SK-N-SH treated with all-trans-retinoic acid at 6 μM for 48 hours (cell line): ENCODE results near the gene AHCY.

Experiments used
- ATAC-seq: fragments of 200-7000 bp; cut with Tn5 transposase; 3 replicates; pipeline ENCODE4 v1.9.1; 2020; ENCODE audit warnings: mild to moderate bottlenecking, moderate library complexity
- ARNTL ChIP-seq: fragments of 450-650 bp; formaldehyde crosslinking; IDR thresholded peaks from 2 replicates; pipeline ENCODE4 v1.5.0; 2020; ENCODE audit warnings: low read depth, mild to moderate bottlenecking, moderate library complexity, borderline replicate concordance
- CREB5 ChIP-seq: fragments of 250-450 bp; sonication (Bioruptor Pico); IDR thresholded peaks from 2 replicates; pipeline ENCODE4 v1.5.1; 2020; ENCODE audit warnings: low read depth, mild to moderate bottlenecking, moderate library complexity
- CSDC2 ChIP-seq: fragments of 250-450 bp; sonication (Bioruptor Pico); IDR thresholded peaks from 2 replicates; pipeline ENCODE4 v1.5.0; 2020; ENCODE audit warnings: mild to moderate bottlenecking, moderate library complexity
- CSRNP3 ChIP-seq: fragments of 250-450 bp; sonication (Bioruptor Pico); IDR thresholded peaks from 2 replicates; pipeline ENCODE4 v1.5.1; 2021; ENCODE audit warnings: mild to moderate bottlenecking, moderate library complexity
- GLIS3 ChIP-seq: fragments of 250-450 bp; sonication (Bioruptor Pico); IDR thresholded peaks from 2 replicates; pipeline ENCODE4 v1.5.0; 2020; ENCODE audit warnings: mild to moderate bottlenecking, moderate library complexity
- ISL1 ChIP-seq: fragments of 250-450 bp; sonication (Bioruptor Pico); IDR thresholded peaks from 2 replicates; pipeline ENCODE4 v2.1.2; 2022; ENCODE audit warnings: mild to moderate bottlenecking, moderate library complexity
- OSR1 ChIP-seq: fragments of 250-450 bp; sonication (Bioruptor Pico); IDR thresholded peaks from 2 replicates; pipeline ENCODE4 v1.8.0; 2022; ENCODE audit warnings: moderate library complexity, mild to moderate bottlenecking, inconsistent platforms
- PATZ1 ChIP-seq: fragments of 250-450 bp; sonication (Bioruptor Pico); IDR thresholded peaks from 2 replicates; pipeline ENCODE4 v1.8.0; 2020; ENCODE audit warnings: mild to moderate bottlenecking, moderate library complexity, borderline replicate concordance
- POU6F1 ChIP-seq: fragments of 250-450 bp; sonication (Bioruptor Pico); IDR thresholded peaks from 2 replicates; pipeline ENCODE4 v1.8.0; 2021; ENCODE audit warnings: low read depth, mild to moderate bottlenecking, moderate library complexity, borderline replicate concordance
- PPARA ChIP-seq: fragments of 250-450 bp; sonication (Bioruptor Pico); IDR thresholded peaks from 2 replicates; pipeline ENCODE4 v1.5.0; 2020; ENCODE audit warnings: mild to moderate bottlenecking, borderline replicate concordance
- RARB ChIP-seq: fragments of 250-450 bp; sonication (Bioruptor Pico); IDR thresholded peaks from 2 replicates; pipeline ENCODE4 v1.8.0; 2021; ENCODE audit warnings: mild to moderate bottlenecking, moderate library complexity
- SNAI2 ChIP-seq: fragments of 250-450 bp; sonication (Bioruptor Pico); IDR thresholded peaks from 2 replicates; pipeline ENCODE4 v1.5.0; 2020; ENCODE audit warnings: mild to moderate bottlenecking, moderate library complexity
- TCF4 ChIP-seq: fragments of 250-450 bp; sonication (Bioruptor Pico); IDR thresholded peaks from 2 replicates; pipeline ENCODE4 v1.8.0; 2021; ENCODE audit warnings: mild to moderate bottlenecking, moderate library complexity, borderline replicate concordance
- TOX ChIP-seq: fragments of 250-450 bp; sonication (Bioruptor Pico); IDR thresholded peaks from 2 replicates; pipeline ENCODE4 v1.8.0; 2021; ENCODE audit warnings: mild to moderate bottlenecking, moderate library complexity, borderline replicate concordance
- TSHZ2 ChIP-seq: fragments of 250-450 bp; sonication (Bioruptor Pico); IDR thresholded peaks from 2 replicates; pipeline ENCODE4 v1.5.0; 2020; ENCODE audit warnings: mild to moderate bottlenecking, moderate library complexity
- ZC3H10 ChIP-seq: fragments of 250-450 bp; sonication (Bioruptor Pico); IDR thresholded peaks from 2 replicates; pipeline ENCODE4 v1.5.1; 2021; ENCODE audit warnings: mild to moderate bottlenecking, moderate library complexity
- ZFP3 ChIP-seq: fragments of 250-450 bp; sonication (Bioruptor Pico); IDR thresholded peaks from 2 replicates; pipeline ENCODE4 v1.5.0; 2020; ENCODE audit warnings: mild to moderate bottlenecking, moderate library complexity
- ZFP30 ChIP-seq: fragments of 450-650 bp; formaldehyde crosslinking; IDR thresholded peaks from 2 replicates; pipeline ENCODE4 v1.5.0; 2022; ENCODE audit warnings: mild to moderate bottlenecking, moderate library complexity
- ZNF565 ChIP-seq: fragments of 450-650 bp; formaldehyde crosslinking; conservative IDR thresholded peaks from 2 replicates; pipeline ENCODE4 v1.5.0; 2020; ENCODE audit warnings: low read depth, mild to moderate bottlenecking, moderate library complexity
- ZNF70 ChIP-seq: fragments of 450-650 bp; formaldehyde crosslinking; IDR thresholded peaks from 2 replicates; pipeline ENCODE4 v1.5.0; 2020; ENCODE audit warnings: mild to moderate bottlenecking, moderate library complexity
- ZNF8 ChIP-seq: fragments of 450-650 bp; formaldehyde crosslinking; IDR thresholded peaks from 2 replicates; pipeline ENCODE4 v1.5.0; 2020; ENCODE audit warnings: mild to moderate bottlenecking, moderate library complexity

Gene AHCY

GRCh38 chr20:34302723-34303533, at the start of gene AHCY:
AHCY (minus strand) TSS chr20:34303355; CDS start chr20:34303270, 85 bp downstream.
- ATAC-seq, result peak; percentile 98
- TF ChIP-seq ARNTL (no peak), ZNF70 (CRISPR knock-in tag) (no peak), ZFP3 (CRISPR knock-in tag) (no peak), GLIS3 (no peak), TOX (CRISPR knock-in tag) (no peak), RARB (CRISPR knock-in tag) (no peak), SNAI2 (CRISPR knock-in tag) (no peak), CSRNP3 (no peak), ISL1 (CRISPR knock-in tag) (no peak), TSHZ2 (CRISPR knock-in tag) (no peak), CREB5 (no peak), CSDC2 (CRISPR knock-in tag) (no peak), ZFP30 (no peak), PATZ1 (CRISPR knock-in tag) (no peak)

GRCh38 chr20:34350095-34350494, 46.9 kb upstream of the AHCY start:
- no peak for TF ChIP-seq SNAI2 (CRISPR knock-in tag)
- TF ChIP-seq TCF4 (CRISPR knock-in tag), result no peak
- no peak for TF ChIP-seq ZNF70 (CRISPR knock-in tag)
- TF ChIP-seq OSR1 (CRISPR knock-in tag), result no peak
- no peak for TF ChIP-seq ZFP30
- TF ChIP-seq ISL1 (CRISPR knock-in tag), result no peak
- TF ChIP-seq ZNF8 (CRISPR knock-in tag), result no peak
- no peak for TF ChIP-seq GLIS3
- no peak for TF ChIP-seq PPARA (CRISPR knock-in tag)
- no peak for TF ChIP-seq TOX (CRISPR knock-in tag)
- no peak for TF ChIP-seq CREB5
- no peak for TF ChIP-seq ZNF565 (CRISPR knock-in tag)
- TF ChIP-seq POU6F1, result no peak
- no peak for TF ChIP-seq ZC3H10
- no peak for ATAC-seq
